HTR-8/SVneo (cell line): ENCODE measurements around the gene ZNF638.
"Not testable (repeated sequence)": the region's sequence is repeated elsewhere in the genome, so short reads cannot be mapped to it uniquely, and the experiment has no call there.

Experiments
- DNase-seq: peaks from one replicate; pipeline ENCODE4 v3.0.0; 2011; ENCODE audit warnings: low spot score, mixed read lengths; ENCODE audit not compliant: insufficient read length
- FAIRE-seq: peaks from 2 replicates; lab custom pipeline; 2011; peaks lifted over from hg19 to GRCh38; lab: Jason Lieb, UNC

Gene ZNF638

DNA sequence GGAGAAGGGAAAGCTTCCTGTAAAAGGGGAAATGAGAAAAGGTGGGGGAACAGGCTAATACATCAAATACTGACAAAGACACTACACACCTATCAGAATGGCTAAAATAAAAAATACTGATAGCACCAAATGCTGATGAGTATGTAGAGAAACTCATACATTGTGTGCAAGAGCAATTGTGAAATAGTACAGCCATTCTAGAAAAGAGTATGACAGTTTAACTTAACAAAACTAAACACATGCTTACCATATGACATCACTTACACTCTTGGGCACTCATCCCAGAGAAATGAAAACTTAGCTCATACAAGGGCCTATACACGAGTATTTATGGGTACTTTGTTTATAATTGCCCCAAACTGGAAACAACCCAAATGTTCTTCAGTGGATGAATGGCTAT is 53.4 kb downstream of the ZNF638 start:
- FAIRE-seq (no peak), DNase-seq (peak; percentile 17)

- DNase-seq (no peak), FAIRE-seq (no peak)
These were observed 56.6 kb downstream of the ZNF638 start for GRCh38 chr2:71388214-71388613.

GRCh38 chr2:71389384-71390072 is 57.9 kb downstream of the ZNF638 start:
- no peak for FAIRE-seq
- DNase-seq = no peak

DNA sequence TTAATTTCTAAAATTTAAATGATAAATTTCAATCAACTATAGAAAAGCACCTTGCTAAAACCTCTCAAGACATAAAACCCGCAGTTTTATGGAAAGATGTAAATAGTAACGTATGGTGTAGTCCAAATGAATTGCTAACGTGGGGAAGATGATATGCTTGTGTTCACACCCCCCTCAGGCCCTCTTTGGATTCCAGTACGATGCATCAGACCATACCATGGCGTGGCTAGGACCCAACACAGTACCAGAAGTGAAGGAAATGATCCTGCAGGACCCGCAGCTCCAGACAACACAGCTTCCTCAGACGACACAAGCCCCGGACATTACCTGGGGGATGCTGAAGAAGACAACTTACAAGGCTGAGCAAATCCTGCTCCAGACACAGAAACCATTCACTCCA is 61.6 kb downstream of the ZNF638 start:
- FAIRE-seq = no peak

GRCh38 chr2:71395471-71395870 is 63.9 kb downstream of the ZNF638 start:
- FAIRE-seq (no peak), DNase-seq (no peak)

More for the DNA sequence above, 61.6 kb downstream of the ZNF638 start:
- no peak for DNase-seq

- no peak for DNase-seq
- FAIRE-seq = no peak
These were observed 70.8 kb downstream of the ZNF638 start for GRCh38 chr2:71402427-71402826.

- FAIRE-seq (no peak), DNase-seq (no peak)
These were observed 78.0 kb downstream of the ZNF638 start for GRCh38 chr2:71409611-71410010.

GRCh38 chr2:71410696-71411095 is 79.1 kb downstream of the ZNF638 start:
- FAIRE-seq = no peak
- DNase-seq = no peak

GRCh38 chr2:71416866-71417265 is 85.3 kb downstream of the ZNF638 start:
- not testable (repeated sequence) for FAIRE-seq, DNase-seq

- no peak for DNase-seq
- no peak for FAIRE-seq
These were observed 86.0 kb downstream of the ZNF638 start for GRCh38 chr2:71417300-71418202.

- FAIRE-seq = no peak
These were observed 87.6 kb downstream of the ZNF638 start for GRCh38 chr2:71419145-71419544.

GRCh38 chr2:71419976-71420375 is 88.4 kb downstream of the ZNF638 start:
- no peak for DNase-seq
- FAIRE-seq = no peak

More at GRCh38 chr2:71419145-71419544, 87.6 kb downstream of the ZNF638 start:
- DNase-seq = no peak

DNA sequence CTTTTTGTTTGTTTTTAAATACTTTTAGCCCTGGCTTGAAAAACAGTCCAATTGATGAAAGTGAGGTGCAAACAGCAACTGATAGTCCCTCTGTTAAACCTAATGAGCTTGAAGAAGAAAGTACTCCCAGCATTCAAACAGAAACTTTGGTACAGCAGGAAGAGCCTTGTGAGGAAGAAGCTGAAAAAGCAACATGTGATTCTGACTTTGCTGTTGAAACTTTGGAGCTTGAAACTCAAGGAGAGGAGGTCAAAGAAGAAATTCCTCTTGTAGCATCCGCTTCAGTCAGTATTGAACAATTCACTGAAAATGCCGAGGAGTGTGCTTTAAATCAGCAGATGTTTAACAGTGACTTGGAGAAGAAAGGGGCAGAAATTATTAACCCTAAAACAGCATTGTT is 91.2 kb downstream of the ZNF638 start:
- FAIRE-seq = no peak

GRCh38 chr2:71423817-71424420 is 92.3 kb downstream of the ZNF638 start:
- DNase-seq (no peak), FAIRE-seq (peak; percentile 36)

More for the DNA sequence above, 91.2 kb downstream of the ZNF638 start:
- DNase-seq = no peak

DNA sequence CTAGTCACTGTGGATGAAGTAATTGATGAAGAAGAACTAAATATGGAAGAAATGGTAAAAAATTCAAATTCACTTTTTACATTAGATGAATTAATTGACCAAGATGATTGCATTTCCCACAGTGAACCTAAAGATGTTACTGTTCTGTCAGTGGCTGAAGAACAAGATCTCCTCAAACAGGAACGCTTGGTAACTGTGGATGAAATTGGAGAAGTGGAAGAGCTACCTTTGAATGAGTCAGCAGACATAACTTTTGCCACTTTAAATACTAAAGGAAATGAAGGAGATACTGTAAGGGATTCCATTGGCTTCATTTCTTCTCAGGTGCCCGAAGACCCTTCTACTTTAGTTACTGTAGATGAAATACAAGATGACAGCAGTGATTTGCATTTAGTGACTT is 95.1 kb downstream of the ZNF638 start:
- FAIRE-seq (peak; percentile 26), DNase-seq (no peak)

- no peak for DNase-seq
- FAIRE-seq = no peak
These were observed 97.1 kb downstream of the ZNF638 start for GRCh38 chr2:71428472-71429383.

DNA sequence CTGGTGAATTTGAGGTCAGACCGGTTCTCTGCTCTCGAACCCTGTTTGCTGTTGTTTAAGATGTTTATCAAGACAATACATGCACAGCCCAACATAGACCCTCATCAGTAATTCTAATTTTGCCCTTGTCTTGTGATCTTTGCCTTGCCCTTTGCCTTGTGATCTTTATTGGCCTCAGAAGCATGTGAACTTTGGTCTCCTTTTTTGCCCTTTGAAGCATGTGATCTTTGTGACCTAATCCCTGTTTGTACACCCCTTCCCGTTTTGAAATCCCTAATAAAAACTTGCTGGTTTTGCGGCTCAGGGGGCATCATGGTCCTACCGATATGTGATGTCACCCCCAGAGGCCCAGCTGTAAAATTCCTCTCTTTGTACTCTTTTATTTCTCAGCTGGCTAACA is 113.6 kb downstream of the ZNF638 start:
- not testable (repeated sequence) for DNase-seq, FAIRE-seq

DNA sequence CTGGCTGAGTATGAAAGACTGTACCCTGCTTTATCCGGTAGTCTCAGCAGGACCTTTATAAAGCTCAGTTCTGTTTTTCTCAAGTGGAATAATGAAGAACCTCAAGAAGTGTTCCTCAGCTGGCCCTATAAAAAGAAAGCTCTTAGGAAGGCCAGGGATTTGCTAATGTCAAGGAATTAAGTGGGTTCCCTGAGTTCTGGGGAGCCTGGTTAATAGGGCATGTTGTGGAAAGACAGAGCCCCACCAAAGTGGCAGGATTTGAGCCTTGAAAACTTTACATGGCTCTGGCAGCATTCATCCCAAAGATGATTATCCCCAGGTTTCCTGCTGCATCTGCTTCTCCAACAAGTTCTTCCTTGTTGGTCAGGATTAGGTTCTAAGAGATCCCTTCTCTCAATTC is 114.9 kb downstream of the ZNF638 start:
- no peak for DNase-seq
- FAIRE-seq = no peak

- FAIRE-seq = no peak
- no peak for DNase-seq
These were observed 117.8 kb downstream of the ZNF638 start for GRCh38 chr2:71449343-71449742.

GRCh38 chr2:71451705-71452104 is 120.1 kb downstream of the ZNF638 start:
- FAIRE-seq (no peak), DNase-seq (no peak)
